HT1080 (cell line): ENCODE data around the gene LRRC72. TPM values are rescaled to one million over a fixed set of nuclear protein-coding genes. Genes with fewer than 3 reads are reported as not detected.
"Not testable (repeated sequence)": the region's sequence is repeated elsewhere in the genome, so short reads cannot be mapped to it uniquely, and the experiment has no call there.

Experiments used
- DNase-seq: peaks from one replicate; pipeline ENCODE4 v3.0.0-alpha.2; 2015; ENCODE audit warnings: low read depth
- total RNA-seq: library from RNA; depleted of rRNA; stranded (reverse); fragments of >200 nt; shearing (Covaris generic); gene quantifications from 2 replicates; pipeline ENCODE4 v1.2.3, GENCODE V29; 2014

Gene LRRC72
- total RNA-seq, 1 experiment from 2014 or later = not detected

GRCh38 chr7:16579216-16579615 is 52.6 kb downstream of the LRRC72 start:
- DNase-seq = no peak

DNA sequence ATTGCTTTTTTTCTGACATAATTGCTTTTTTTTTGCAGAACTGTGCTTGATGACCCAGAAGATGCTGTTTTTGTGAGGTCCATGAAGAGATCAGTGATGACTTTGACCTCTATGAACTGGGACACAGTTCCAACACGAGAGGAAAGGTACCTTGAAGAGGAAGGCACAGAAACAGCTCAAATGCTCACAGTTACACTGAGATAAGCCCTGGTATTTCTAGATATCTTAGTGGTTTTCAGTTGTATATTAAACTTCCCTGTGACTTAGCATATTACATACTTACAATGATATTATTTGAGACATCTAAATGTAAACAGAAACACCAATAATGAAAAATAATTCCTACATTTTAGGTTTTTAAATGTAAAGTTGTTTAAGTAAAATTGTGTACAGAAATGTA is 54.7 kb downstream of the LRRC72 start:
- no peak for DNase-seq

GRCh38 chr7:16583834-16584233 is 57.2 kb downstream of the LRRC72 start:
- no peak for DNase-seq

DNA sequence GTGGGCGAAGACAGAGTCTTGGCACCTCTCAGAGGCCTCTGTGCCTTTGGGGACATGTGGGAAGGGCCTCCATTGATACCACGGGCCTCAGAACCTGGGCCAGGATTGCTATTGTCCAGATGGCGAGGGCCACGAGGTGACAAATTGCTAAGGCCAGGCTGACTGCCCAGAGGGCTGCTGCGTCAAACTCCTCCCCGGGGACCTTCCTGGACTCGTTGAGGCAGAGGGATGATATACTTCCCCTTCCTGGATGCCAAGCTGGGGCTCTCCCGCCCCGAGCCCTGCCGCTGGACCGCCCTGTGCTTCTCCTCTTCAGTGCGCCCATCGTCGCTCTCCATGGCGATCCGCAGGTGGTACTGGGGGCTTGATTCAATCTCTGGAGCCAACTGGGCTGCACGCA is 58.9 kb downstream of the LRRC72 start:
- no peak for DNase-seq

DNA sequence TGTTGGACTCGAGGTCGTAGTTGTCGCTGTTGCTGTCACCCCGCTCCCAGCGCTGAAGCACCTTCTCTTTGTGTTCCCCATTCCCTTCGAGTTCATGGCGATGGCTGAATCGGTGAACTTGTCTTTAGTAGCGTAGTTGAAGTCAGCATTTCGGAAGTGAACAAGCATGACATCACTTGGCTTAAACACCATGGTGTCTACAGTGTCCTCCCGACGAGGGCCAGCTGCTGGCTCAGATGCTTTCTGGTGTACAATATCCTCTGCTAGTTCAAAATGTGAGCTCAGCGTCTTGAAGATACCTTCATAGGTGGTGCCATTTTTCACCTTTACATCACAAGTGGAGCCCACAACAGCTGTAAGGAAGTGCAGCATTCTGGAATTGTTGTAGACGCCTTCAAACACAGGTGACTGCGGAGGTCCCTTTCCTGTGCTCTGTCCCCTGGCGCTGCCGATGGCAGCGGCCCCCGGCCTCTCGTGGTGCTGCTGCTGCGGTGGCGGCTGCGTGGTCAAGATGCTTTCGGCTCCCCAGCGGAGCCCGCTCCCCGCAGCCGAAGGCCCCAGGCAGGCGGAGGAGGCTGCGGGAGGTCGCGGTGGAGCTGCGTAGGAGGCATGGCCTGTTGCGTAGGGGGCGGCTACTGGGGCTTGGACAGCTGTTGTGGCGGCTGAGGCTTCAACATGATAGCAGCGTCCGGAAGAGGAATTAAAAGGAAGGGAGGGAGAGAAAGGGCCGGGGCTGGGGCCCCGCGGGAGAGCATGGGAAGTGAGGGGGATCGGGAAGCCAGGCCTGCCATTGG is 59.7 kb downstream of the LRRC72 start:
- no peak for DNase-seq

- no peak for DNase-seq
These were observed 60.5 kb downstream of the LRRC72 start for GRCh38 chr7:16587129-16587528.

DNA sequence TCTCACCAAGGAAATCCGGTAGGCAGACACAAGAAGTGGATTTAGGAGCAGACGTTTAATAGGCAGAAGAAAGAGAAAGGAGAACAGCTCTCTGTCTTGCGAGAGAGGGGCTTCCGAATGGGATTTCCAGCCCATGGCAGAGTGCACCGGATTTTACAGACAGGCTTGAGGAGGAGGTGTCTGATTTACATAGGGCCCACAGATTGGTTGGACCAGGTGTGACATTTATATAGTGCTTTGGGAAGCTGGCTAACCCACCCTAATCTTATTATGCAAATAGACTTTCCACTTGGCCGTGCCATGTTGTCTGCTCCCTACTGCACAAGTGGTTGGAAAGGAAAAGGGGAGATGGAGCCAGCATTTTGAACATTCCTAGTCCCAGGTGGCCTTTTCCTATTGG is 61.2 kb downstream of the LRRC72 start:
- DNase-seq = no peak

- no peak for DNase-seq
These were observed 63.3 kb downstream of the LRRC72 start for GRCh38 chr7:16589881-16590280.

DNA sequence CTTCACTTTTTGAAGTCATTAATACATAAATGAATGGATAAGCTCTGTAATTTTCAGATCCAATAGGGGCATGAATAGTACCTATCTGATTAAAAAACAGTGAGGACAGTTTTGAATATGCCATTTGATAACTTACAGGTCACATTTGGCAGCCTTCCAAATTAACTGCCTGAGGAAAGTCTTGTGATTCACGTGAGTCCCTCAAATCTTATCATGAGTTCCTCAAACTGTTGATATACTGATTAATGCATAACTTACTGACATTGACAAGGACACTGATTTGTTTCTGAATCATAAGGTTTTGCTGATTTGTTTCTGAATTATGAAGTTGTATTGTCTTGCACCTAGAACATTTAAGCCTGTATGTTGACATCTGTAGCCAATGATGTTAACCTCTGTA is 63.8 kb downstream of the LRRC72 start:
- no peak for DNase-seq

DNA sequence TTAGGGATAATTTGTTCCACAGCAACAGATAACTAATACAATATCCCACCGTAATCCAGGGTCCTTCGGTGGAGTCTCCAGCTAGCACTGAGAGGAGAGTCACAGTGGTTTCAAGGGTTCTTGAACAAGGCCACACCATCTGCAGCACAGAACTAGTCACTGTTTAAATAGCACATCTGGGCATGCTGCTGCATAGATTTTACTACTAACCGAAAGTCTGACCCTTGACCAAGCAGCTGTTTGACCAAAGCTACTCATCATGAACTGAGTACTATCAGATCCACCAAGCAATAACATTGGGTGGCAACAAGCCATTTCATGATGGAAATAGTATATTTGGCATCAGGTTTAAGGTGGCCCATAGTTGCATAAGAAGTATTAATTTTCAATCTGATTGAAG is 65.8 kb downstream of the LRRC72 start:
- DNase-seq = no peak

DNA sequence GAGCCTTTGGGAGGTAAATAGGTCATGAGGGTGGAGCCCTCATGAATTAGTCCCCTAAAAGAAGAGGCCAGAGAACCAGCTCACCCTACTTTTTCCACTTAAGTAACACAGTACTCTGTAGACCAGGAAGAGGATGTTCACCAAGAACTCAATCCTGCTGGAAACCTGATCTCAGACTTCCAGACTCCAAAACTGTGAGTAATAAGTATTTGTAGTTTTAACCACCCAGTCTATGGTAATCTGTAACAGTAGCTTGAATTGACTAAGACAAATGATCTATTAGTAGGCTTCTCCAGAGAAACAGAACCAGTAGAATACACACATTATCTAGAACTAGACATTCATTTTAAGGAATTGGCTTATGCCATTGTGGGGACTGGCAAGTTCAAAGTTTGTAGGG is 67.4 kb downstream of the LRRC72 start:
- peak; percentile 63 for DNase-seq

DNA sequence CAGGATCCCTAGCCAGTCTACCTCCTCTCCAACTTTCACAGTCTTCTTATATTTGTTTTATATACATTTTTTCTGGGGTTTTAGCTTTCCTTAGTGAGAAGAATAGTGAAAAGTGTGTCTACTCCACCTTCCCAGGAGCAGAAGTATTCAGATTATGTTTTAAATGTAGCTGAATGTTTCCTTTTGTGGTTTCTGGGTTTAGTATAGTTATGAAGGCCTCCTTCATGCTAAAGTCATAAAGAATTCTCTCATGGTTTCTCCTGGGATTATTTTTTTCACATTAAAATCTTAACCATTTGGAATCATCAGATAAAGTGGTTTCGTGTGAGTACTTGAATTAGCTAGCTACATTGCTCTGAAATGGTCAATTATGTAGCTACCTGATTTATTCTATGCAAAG is 68.1 kb downstream of the LRRC72 start:
- no peak for DNase-seq

- DNase-seq = not testable (repeated sequence)
These were observed 69.0 kb downstream of the LRRC72 start for GRCh38 chr7:16595596-16595995.

DNA sequence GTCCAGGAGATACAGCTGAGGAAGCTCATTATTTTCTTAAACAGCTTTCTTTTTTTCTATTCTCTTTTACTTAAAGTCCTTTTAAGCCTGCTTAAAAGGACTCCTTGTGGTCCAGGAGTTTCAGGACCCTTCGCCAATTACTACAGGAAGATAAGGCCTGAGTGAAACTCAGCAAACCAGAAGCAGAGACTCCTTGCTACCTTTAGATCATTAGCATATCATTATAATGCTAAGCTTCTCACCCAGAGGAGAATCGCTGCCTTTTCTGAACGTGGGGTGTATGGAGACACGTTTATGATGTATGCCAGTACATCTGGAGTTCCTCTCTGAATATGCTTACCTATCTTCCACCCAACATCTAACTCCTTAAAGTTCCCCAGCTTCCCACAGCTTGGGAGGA is 71.4 kb downstream of the LRRC72 start:
- DNase-seq = no peak

- DNase-seq = no peak
These were observed 73.2 kb downstream of the LRRC72 start for GRCh38 chr7:16599860-16600259.

DNA sequence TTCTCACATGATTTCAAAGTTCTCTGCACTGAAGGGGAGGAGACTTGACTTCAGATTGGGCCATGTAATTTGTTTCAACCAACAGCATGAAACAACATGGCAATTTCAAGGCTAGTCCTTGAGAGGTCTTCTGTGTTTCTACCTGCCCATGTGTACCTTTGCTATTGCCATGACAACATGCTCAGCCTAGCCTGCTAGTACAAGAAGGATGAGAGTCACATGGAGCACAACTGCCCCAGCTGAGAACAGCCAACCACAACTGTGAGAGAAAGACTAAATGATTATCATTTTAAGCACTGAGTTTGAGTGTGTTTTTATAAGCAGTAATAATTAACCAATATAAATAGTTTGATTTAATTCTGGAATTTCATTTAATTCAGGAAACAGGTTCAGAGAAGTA is 77.0 kb downstream of the LRRC72 start:
- no peak for DNase-seq

- DNase-seq = no peak
These were observed 77.4 kb downstream of the LRRC72 start for GRCh38 chr7:16604054-16604453.

DNA sequence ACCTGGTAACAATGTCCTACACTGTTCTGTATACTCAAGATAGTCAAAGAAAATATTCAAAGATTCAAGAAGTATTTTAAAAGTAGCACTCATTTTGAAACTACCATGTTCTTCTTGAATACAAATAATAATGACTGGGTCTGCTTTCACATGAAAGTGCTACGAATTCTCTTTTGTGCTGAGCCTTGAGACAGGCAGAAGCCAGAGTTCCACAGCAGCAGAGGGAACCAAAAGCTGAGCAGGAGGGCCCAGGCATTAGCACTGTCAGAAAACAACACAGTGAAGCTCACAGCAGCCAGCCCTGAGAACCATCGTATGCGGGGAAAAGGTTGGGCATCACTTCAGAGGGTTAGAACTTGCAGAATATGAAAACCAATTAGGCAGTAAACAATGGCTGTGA is 80.1 kb downstream of the LRRC72 start:
- no peak for DNase-seq

- DNase-seq = no peak
These were observed 83.3 kb downstream of the LRRC72 start for GRCh38 chr7:16609842-16610450.

- DNase-seq = no peak
These were observed 85.1 kb downstream of the LRRC72 start for GRCh38 chr7:16611711-16612110.

GRCh38 chr7:16615228-16615627 is 88.6 kb downstream of the LRRC72 start:
- DNase-seq = no peak

- DNase-seq = no peak
These were observed 89.5 kb downstream of the LRRC72 start for GRCh38 chr7:16616122-16616521.

DNA sequence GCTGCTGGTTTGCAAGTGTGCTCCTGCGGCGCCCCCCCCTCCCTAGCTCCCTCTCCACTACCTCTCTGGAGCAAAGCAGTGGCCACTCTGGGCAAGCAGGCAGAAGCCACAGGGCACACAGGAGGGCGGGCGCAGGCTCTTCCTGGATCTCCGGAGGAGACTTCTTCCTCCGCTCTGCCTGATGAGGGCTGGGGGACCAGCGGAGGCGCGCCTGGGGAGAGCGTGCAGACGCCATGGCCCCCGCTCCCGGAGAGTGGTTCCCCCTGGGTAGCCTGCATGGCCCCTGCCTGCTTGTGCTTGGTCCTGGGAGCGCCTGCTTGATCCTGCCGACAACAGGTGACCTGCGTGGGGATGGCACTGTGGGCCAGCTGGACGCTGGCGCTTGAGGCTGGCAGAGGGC is 89.9 kb downstream of the LRRC72 start:
- no peak for DNase-seq
